ENCODE data around the gene TNFRSF12A. TPM values are rescaled to one million over a fixed set of nuclear protein-coding genes. Genes with fewer than 3 reads are reported as not detected.

Gene TNFRSF12A
- total RNA-seq, 2 experiments from 2014 or later: 11.8 to 13.5 TPM

- Mint-ChIP-seq H3K27me3 (no peaks in the 10 kb centered on the region), H3K9me3 (no peaks in the 10 kb centered on the region), H3K27ac (no peak overlapping the region), H3K36me3 (ENCODE audit: low read depth) (no peaks in the 10 kb centered on the region), H3K4me3 (no peak overlapping the region), H3K4me1 (ENCODE audit: low read depth) (peaks cover 4% of the 10 kb centered on the region)
- intact Hi-C loops (cut with micrococcal nuclease): no loop called here
- no peak for TF ChIP-seq CTCF (IDR thresholded peaks at IDR 0.05)
- DNase-seq (no peak), ATAC-seq (no peak)
- POLR2A ChIA-PET: interaction anchor here (1.3 kb wide), 1 partner anchor 9 kb away, joined by 3 read pairs; no protein-coding TSS in a partner anchor
- CTCF ChIA-PET: interaction anchor here (1.0 to 1.5 kb wide), 3 partner anchors 20 to 71 kb away, joined by 3 to 4 read pairs (median 3); no protein-coding TSS in a partner anchor
Observed at GRCh38 chr16:2987833-2988232, 32.3 kb upstream of the TNFRSF12A start.

GRCh38 chr16:2988590-2989099 lies 31.5 kb upstream of the TNFRSF12A start:
- H3K4me1 Mint-ChIP-seq (ENCODE audit: low read depth): peaks cover 2% of the 10 kb centered on the region
- ChIA-PET CTCF (interaction anchor here (1.0 to 1.2 kb wide), 2 partner anchors 19 to 70 kb away, joined by 3 read pairs; no protein-coding TSS in a partner anchor), POLR2A (interaction anchor here (1.3 kb wide), 1 partner anchor 10 kb away, joined by 3 read pairs; no protein-coding TSS in a partner anchor)
- DNase-seq (no peak), ATAC-seq (no peak)
- no peaks in the 10 kb centered on the region for H3K36me3 Mint-ChIP-seq (ENCODE audit: low read depth)
- no peak overlapping the region for H3K27ac Mint-ChIP-seq
- TF ChIP-seq CTCF (IDR thresholded peaks at IDR 0.05): no peak
- no peaks in the 10 kb centered on the region for H3K27me3 Mint-ChIP-seq
- no peak overlapping the region for H3K4me3 Mint-ChIP-seq
- intact Hi-C loops (cut with micrococcal nuclease): no loop called here
- H3K9me3 Mint-ChIP-seq: no peaks in the 10 kb centered on the region

- Mint-ChIP-seq H3K36me3 (ENCODE audit: low read depth) (no peaks in the 10 kb centered on the region), H3K9me3 (no peaks in the 10 kb centered on the region), H3K4me1 (ENCODE audit: low read depth) (no peaks in the 10 kb centered on the region), H3K27ac (no peak overlapping the region), H3K27me3 (no peaks in the 10 kb centered on the region), H3K4me3 (no peak overlapping the region)
- POLR2A ChIA-PET: interaction anchor here (1.8 kb wide), 1 partner anchor 18 kb away, joined by 5 read pairs; no protein-coding TSS in a partner anchor
- no peak for TF ChIP-seq CTCF (IDR thresholded peaks at IDR 0.05)
- no peak for ATAC-seq
- CTCF ChIA-PET: no interaction called here
- intact Hi-C loops (cut with micrococcal nuclease): no loop called here
- no peak for DNase-seq
Observed at GRCh38 chr16:2990891-2991290, 29.3 kb upstream of the TNFRSF12A start.

- TF ChIP-seq CTCF (IDR thresholded peaks at IDR 0.05): no peak
- no peaks in the 10 kb centered on the region for H3K4me1 Mint-ChIP-seq (ENCODE audit: low read depth)
- no peaks in the 10 kb centered on the region for H3K27me3 Mint-ChIP-seq
- intact Hi-C loops (cut with micrococcal nuclease): no loop called here
- ATAC-seq (no peak), DNase-seq (no peak)
- H3K27ac Mint-ChIP-seq: no peak overlapping the region
- no peak overlapping the region for H3K4me3 Mint-ChIP-seq
- H3K36me3 Mint-ChIP-seq (ENCODE audit: low read depth): no peaks in the 10 kb centered on the region
- no peaks in the 10 kb centered on the region for H3K9me3 Mint-ChIP-seq
- ChIA-PET CTCF (interaction anchor here (0.6 kb wide), 1 partner anchor 12 kb away, joined by 3 read pairs; no protein-coding TSS in a partner anchor), POLR2A (no interaction called here)
Observed at GRCh38 chr16:2991566-2992261, 28.5 kb upstream of the TNFRSF12A start.

All from activated CD8-positive, alpha-beta T cell treated with anti-CD3 and anti-CD28 coated beads for 36 hours (primary cell).